ENCODE results near the gene C1orf87.

The C1orf87 gene

GRCh38 chr1:59978026-59978425 is 95.5 kb downstream of the C1orf87 start:
- no peak for ATAC-seq
- TF ChIP-seq TOX (CRISPR knock-in tag; IDR thresholded peaks at IDR 0.05; ENCODE audit: borderline replicate concordance) (no peak), ZNF70 (CRISPR knock-in tag; IDR thresholded peaks at IDR 0.05) (no peak), ZFP3 (CRISPR knock-in tag; IDR thresholded peaks at IDR 0.05) (no peak)

- no peak for ATAC-seq
- TF ChIP-seq BACH2 (CRISPR knock-in tag; IDR thresholded peaks at IDR 0.05; ENCODE audit: borderline replicate concordance): no peak
- TF ChIP-seq CSDC2 (CRISPR knock-in tag; IDR thresholded peaks at IDR 0.05): no peak
- no peak for TF ChIP-seq CSRNP3 (CRISPR knock-in tag; IDR thresholded peaks at IDR 0.05)
- TF ChIP-seq ZC3H10 (CRISPR knock-in tag; IDR thresholded peaks at IDR 0.05): no peak
- TF ChIP-seq ZFP30 (CRISPR knock-in tag; IDR thresholded peaks at IDR 0.05): no peak
- no peak for TF ChIP-seq ARNTL (CRISPR knock-in tag; IDR thresholded peaks at IDR 0.05; ENCODE audit: borderline replicate concordance, low read depth)
- TF ChIP-seq ESRRG (CRISPR knock-in tag; IDR thresholded peaks at IDR 0.05): no peak
- TF ChIP-seq PPARA (CRISPR knock-in tag; IDR thresholded peaks at IDR 0.05; ENCODE audit: borderline replicate concordance): no peak
- TF ChIP-seq ZNF8 (CRISPR knock-in tag; IDR thresholded peaks at IDR 0.05): no peak
- TF ChIP-seq TSHZ2 (CRISPR knock-in tag; IDR thresholded peaks at IDR 0.05): no peak
- TF ChIP-seq SNAI2 (CRISPR knock-in tag; IDR thresholded peaks at IDR 0.05): no peak
- TF ChIP-seq ZNF70 (CRISPR knock-in tag; IDR thresholded peaks at IDR 0.05): no peak
- no peak for TF ChIP-seq GLIS3 (CRISPR knock-in tag; IDR thresholded peaks at IDR 0.05)
Measured at GRCh38 chr1:59977075-59977410, 96.5 kb downstream of the C1orf87 start.

GRCh38 chr1:59976194-59977074 is 97.1 kb downstream of the C1orf87 start:
- no peak for TF ChIP-seq RARB (CRISPR knock-in tag; IDR thresholded peaks at IDR 0.05)
- no peak for TF ChIP-seq POU6F1 (CRISPR knock-in tag; IDR thresholded peaks at IDR 0.05; ENCODE audit: borderline replicate concordance, low read depth)
- TF ChIP-seq ZNF8 (CRISPR knock-in tag; IDR thresholded peaks at IDR 0.05): no peak
- TF ChIP-seq GLIS3 (CRISPR knock-in tag; IDR thresholded peaks at IDR 0.05): no peak
- TF ChIP-seq TSHZ2 (CRISPR knock-in tag; IDR thresholded peaks at IDR 0.05): no peak
- TF ChIP-seq SNAI2 (CRISPR knock-in tag; IDR thresholded peaks at IDR 0.05): no peak
- ATAC-seq: peak; percentile 88

- no peak for ATAC-seq
- TF ChIP-seq SNAI2 (CRISPR knock-in tag; IDR thresholded peaks at IDR 0.05) (no peak), RARB (CRISPR knock-in tag; IDR thresholded peaks at IDR 0.05) (no peak), ZNF70 (CRISPR knock-in tag; IDR thresholded peaks at IDR 0.05) (no peak), ZFP30 (CRISPR knock-in tag; IDR thresholded peaks at IDR 0.05) (no peak), PPARA (CRISPR knock-in tag; IDR thresholded peaks at IDR 0.05; ENCODE audit: borderline replicate concordance) (no peak), ARNTL (CRISPR knock-in tag; IDR thresholded peaks at IDR 0.05; ENCODE audit: borderline replicate concordance, low read depth) (no peak), ZNF565 (CRISPR knock-in tag; conservative IDR thresholded peaks at IDR 0.05; ENCODE audit: low read depth) (no peak), PATZ1 (CRISPR knock-in tag; IDR thresholded peaks at IDR 0.05; ENCODE audit: borderline replicate concordance) (no peak), TOX (CRISPR knock-in tag; IDR thresholded peaks at IDR 0.05; ENCODE audit: borderline replicate concordance) (no peak), ZFP3 (CRISPR knock-in tag; IDR thresholded peaks at IDR 0.05) (no peak), CSRNP3 (CRISPR knock-in tag; IDR thresholded peaks at IDR 0.05) (no peak)
Measured at GRCh38 chr1:59973719-59974118, 99.9 kb downstream of the C1orf87 start.

All from SK-N-SH treated with all-trans-retinoic acid at 6 μM for 48 hours (cell line).